GM19023 (cell line): Measurements from ENCODE around the gene TFPI.
"Not testable (repeated sequence)": the region's sequence is repeated elsewhere in the genome, so short reads cannot be mapped to it uniquely, and the experiment has no call there.

Source experiments
- ATAC-seq: cut with Tn5 transposase; IDR thresholded peaks from one replicate; pipeline ENCODE4 v1.9.1; 2021; ENCODE audit warnings: mild to moderate bottlenecking, moderate library complexity; ENCODE audit not compliant: unreplicated experiment

The TFPI gene

DNA sequence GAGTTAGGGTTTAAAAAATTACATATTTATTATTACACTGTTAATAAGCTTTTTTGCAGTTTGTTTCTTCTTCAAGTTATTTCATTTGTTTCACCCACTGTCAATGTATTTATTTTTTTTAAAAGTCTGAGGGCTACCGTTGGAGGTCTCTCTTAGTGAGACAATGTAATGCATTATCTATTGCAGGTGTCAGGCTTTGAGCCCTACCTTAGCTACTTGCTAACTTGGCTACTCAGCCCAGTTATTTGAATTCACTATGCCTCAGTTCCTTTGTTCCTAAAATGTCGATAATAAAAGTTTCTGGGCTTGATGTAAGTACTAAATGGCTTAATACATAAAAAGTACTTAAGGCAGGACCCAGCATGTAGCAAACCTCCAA, 458 bp upstream of the TFPI start:
- no peak for ATAC-seq

DNA sequence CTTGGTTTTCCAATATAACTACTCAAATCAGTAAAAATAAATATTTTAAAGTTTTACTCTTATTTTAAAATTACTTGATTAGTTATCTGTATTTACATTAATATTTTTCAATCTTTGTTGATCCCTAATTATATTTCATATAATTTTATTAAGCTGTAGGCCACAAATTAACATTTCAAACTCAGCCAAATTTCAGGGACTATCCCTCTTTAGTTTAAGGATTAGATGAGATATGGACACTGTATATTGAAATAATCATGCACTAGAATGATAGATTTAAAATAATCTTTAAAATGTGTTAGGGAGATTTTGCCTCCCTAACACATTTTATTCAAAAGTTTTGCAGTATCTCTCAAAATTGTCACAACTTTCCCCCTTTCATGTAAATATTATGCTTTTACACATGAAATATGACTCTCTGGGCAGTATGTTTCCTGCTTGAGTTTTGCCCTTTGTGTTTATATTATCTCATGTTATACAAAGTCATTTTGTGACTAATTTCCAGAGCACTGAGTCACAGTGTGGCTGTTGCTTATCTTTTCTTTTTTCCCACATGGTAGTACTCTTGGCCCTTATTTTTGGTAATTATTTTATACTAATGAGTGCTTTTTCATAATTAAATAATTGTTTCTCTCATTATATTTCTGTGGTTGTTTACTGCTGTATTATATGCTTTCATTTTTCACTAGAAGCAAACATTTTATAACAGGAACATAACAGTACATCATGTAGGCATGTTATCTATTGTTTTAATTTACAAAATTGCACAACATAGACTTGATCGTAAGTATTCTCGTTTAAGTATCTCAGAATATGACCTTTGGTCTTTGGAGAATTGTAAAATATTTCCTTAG, 1.2 kb downstream of the TFPI start:
- ATAC-seq: no peak

DNA sequence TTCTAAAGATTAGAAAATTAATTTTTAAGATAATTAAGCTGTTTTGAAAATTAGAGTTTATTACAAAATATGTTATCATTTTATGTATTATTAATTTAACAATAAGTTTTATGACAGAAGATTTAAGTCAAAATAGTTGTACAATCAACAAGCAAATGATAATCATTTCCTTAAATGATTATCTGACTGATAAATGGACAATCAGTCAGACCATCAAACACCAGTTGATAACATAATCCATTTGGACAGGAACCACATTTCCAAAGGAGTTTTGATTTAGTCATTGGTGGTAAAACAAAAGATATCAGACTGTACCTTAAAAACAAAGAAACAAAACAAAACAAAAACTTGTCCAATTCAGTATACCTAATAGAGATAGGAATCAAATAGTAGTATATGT, 1.9 kb downstream of the TFPI start:
- ATAC-seq: no peak

DNA sequence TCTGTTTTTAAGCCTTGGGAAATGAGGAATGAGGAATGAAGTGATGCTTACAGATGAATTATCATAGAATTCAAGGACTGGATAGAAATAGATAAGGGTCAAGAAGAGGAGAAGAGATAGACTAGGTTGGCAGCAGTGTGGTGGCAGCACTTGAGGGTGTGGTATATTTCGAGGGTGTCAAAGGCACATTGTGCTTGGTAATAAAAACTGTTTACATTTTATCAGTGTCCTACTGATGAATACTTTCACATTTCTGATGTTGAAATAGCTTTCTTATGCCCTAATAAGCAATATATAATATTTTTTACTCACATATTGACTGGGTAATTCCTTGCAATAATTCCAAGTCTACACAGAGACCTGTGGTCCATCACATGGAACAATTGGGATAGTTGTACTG, 3.4 kb downstream of the TFPI start:
- no peak for ATAC-seq

DNA sequence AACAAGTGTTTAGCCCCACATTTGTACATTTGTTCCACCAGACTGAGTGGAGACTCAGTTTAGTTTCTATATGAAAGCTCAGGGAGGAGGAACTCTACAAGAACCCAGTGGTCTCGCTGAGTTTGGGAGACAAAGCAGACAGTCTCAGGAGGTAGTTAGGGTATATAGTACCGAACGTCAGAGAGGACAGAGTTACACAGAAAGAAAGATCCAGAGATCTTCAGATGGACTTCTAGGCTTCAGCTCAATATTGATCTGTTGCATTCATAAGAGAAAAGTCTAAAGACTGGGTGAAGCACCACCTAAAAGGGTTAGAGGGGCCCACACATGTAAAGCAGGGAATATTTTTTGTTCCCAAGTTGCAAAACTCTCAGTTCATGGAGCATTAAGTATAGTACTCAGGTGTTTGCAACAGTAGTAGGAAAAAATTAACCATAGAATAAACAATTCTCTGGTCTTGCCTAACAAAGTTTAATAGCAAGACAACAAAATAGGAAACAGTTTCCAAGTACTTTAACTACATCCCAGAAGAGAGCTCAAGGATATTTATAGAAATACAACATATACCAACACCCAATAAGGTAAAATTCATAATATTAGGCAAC, 4.2 kb downstream of the TFPI start:
- no peak for ATAC-seq

DNA sequence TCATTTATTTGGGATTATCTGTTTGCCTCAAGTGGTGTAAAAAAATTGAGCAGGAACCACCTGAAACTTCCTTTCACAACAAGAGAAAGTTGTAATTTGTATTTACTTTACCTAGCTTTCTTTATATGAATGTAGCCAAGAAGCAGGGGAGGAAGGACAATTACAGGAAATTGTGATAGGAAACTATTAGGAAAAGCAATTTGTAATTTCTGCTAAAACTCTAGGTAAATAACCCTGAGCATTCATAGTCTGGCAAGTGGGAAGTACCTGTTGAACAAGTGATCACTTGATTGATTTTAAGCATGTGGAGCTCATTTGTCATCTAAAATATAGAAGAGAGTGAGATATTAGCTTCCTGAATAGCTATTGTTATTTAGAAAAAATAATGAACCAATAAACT, 5.0 kb downstream of the TFPI start:
- ATAC-seq: no peak

DNA sequence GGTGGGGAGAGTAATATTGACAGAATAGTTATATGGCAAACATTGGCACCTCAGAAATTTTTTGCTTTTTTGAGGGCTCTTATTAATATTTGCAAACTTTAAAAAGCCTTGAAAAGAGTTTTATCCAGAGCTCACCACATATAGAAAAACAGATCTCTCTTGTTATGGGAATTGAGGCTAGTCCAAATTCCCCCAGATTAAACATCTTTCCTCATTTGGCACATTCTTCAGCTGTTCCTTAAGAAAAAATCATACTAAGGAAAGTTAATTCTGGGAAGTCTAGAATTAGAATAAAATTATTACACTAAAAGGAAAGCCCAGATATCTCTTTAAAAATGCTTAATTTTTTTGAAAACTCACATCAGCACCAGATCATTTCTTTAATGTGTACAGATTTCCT, 5.6 kb downstream of the TFPI start:
- ATAC-seq: no peak

DNA sequence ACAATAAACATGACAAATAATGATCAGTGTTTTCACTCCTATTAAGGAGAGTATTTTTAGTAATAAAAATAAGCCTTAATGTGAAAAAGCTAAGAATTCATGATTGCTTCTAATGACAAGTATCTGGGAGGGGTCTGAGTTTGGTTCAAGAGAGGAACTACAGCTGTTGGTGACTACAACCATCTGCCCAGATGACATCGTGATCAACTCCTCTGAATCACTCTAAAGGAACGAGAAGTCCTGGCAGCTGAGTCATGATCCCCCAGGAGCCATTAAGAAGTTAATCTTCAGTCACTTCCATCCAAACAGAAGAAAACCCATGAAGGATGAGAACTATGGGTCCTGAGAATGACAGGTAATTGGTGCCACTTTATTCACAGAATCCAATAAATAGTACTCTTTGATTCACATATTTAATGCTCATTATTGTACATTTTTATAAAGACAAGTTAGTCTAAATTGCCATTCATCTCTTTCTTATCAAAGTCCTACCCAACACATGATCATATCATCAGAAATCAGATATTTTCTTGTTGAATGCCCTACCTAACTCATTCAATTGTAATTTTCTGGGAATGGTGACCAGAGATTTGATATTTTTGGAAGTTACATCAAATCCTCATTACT, 6.8 kb downstream of the TFPI start:
- no peak for ATAC-seq

DNA sequence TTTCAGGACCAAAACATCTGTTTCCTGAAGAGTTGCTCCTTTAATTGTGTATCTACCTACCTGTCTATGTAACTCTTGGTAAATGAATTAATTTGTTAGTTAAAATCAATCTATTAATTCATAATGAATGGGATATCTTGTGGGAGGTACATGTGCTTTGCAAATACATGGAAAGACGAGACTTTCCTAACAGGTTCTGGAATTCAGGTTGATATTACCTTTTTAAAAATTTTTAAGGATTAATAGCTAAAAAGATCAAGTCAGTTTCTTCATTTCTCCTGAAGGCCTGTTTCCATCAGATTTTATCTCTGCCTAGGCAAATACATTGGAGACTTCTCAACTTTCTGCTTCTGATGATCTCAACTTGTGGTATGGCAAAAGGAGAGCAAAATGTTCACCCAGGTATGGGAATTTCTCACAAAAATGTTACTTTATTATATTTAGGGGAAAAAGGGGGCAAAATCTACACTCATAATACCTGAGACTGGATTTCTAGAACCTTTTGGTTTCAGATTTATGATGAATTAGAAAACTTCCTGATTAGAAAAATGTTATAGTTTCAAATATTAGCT, 7.4 kb downstream of the TFPI start:
- no peak for ATAC-seq

DNA sequence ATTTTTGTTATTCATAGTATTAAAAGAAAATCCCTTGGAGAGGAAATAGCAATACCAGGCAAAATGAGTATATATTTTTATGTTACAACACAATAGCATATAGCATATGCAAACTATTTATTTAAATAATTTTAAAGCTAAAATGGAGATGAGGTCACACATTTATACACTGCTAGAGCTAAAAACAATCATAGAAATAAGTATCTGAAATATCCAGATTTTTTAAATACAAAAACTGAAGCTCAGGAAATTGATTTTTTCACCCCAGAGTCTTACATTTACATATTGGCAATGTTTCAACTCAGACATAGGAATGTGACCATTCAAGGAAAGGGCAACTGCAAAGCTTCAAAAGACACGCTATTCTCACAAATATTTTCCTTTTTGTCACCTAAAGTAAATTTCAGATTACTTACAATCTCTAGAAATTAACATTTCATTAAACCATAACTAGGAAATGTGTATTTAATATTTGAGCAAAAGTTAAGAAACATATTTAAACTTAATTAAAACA, 8.9 kb downstream of the TFPI start:
- ATAC-seq: no peak

DNA sequence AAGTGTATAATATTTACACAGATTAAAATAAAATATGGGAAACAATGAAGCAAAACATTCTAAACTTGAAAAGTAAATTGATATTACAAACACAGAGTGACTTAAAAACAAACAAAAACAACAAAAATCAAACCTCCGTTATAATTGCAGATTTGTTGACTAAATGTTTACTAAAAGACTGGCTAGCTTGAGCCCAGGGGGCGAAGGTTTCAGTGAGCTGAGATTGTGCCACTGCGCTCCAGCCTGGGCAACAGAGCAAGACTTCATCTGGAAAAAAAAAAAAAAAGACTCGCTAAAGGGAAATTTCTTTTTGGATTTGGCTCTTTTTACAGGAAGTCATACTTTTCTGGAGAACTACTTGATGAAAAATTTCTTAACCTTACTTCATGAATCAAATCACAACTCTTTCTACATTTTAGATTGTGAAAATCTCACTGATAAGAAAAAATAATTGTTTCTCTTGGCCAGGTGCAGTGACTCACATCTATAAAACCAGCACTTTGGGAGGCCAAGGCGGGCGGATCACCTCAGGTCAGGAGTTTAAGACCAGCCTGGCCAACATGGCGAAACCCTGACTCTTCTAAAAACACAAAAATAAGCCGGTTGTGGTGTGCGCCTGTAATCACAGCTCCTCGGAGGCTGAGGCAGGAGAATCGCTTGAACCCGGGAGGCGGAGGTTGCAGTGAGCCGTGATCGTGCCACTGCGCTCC, 9.7 kb downstream of the TFPI start:
- ATAC-seq: no peak

DNA sequence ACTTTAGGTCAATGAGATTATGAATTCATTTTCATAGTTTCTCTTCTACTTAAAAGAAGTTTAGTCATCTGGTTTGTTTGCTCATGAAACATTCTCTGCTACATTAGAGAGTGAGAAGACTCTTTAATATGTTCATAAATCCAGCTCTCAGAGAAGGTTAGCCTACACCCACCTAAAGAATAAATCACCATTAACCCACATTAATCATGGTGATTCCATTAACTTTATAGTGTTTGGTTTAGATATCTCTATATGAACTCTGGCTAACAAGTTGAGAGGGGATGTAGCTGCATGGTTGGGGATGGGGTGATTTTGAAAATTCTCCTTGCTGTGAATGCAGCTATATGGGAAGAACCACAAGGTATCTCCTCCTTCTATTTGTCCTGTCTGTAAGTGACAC, 10.7 kb downstream of the TFPI start:
- no peak for ATAC-seq

DNA sequence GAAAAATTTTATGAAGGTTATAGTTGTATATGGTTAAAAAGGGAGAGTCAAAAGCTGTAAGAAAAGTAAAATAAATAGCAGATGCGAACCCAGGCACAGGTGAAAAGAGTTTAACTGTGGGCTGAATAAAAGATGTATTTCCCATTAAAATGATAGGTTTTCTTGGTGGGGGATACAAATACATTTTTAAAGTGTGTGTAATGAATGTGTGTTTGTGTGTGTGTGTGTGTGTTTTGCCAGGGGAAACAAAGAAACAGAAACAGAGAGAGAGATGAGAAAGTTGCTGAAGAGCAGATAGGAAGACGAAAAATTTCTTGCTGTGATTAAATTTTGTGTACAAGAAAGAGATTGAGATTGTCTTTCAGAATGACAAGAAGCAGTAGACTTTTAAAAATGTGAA, 12.1 kb downstream of the TFPI start:
- ATAC-seq: no peak

DNA sequence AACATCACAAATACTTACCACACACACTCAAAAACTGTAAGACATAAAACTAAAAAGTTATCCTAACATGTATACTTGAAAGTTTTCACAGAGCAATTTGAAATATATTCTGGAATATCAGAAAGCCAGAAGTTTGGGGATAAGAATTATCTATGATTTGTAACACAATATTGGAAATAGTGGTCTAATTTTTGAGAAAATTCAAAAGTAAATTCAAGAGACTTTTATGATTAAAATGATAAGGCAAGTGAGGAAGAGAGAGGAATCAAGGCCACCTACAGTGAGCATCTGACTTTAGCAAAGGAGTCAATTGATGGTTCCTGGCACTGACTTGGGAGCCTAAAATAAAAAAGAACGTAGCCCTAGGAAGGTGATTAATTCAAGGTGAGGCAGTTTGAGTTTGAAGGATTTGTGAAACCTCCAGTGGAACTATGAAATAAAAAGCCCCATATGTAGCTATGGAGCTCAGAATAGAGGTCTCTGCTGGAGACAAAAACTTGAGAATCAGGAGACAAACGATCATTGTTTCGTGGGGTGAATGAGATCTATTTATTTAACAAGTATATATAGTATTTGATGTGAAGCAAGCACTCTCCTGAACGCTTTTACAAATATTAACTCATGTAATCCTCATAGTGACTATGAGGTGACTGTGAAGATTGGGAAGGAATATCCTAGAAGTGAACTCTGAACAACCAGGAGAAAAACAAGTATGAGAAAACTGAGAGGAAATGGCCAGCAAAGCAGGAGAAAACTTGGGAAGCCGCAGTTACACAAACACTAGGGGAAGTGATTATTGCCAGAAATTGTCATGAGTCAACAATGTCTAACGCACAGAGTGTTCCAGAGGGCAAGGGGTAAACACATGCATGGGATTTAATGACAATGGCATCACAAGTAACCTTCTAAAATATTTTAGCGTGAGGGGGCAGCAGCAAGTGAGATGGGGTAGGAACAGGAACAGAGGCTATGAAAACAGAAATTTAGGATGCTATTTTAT, 12.8 kb downstream of the TFPI start:
- no peak for ATAC-seq

DNA sequence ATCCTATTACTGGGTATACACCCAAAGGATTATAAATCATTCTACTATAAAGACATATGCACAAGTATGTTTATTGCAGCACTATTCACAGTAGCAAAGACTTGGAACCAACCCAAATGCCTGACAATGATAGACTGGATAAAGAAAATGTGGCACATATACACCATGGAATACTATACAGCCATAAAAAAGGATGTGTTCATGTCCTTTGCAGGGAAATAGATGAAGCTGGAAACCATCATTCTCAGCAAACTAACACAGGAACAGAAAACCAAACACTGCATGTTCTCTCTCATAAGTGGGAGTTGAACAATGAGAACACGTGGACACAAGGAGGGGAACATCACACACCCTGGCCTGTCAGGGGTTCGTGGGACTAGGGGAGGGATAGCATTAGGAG, 16.0 kb downstream of the TFPI start:
- not testable (repeated sequence) for ATAC-seq

DNA sequence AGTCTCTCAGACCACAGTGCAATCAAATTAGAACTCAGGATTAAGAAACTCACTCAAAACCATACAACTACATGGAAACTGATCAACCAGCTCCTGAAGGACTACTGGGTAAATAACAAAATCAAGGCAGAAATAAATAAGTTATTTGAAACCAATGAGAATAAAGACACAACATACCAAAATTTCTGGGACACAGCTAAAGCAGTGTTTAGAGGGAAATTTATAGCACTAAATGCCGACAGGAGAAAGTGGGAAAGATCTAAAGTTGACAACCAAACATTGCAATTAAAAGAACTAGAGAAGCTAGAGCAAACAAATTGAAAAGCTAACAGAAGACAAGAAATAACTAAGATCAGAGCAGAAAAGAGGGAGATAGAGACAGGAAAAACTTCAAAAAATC, 18.9 kb downstream of the TFPI start:
- ATAC-seq: not testable (repeated sequence)

DNA sequence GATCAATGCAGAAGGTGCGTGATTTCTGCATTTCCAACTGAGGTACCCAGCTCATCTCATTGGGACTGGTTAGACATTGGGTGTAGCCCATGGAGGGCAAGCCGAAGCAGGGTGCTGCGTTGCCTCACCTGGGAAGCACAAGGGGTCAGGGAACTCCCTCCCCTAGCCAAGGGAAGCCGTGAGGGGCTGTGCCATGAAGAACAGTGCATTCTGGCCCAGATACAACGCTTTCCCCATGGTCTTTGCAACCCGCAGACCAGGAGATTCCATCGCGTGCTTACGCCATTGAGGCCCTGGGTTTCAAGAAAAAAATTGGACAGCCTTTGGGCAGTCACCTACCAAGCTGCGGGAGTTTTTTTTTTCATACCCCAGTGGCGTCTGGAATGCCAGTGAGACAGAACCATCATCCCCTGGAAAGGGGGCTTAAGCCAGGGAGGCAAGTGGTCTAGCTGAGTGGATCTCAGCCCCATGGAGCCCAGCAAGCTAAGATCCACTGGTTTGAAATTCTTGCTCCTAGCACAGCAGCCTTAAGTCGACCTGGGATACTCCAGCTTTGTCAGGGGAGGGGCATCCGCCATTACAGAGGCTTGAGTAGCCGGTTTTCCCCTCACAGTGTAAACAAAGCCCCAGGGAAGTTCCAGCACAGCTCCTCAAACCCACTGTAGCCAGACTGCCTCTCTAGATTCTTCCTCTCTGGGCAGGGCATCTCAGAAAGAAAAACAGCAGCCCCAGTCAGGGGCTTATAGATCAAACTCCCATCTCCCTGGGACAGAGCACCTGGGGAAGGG, 21.7 kb downstream of the TFPI start:
- ATAC-seq: no peak

DNA sequence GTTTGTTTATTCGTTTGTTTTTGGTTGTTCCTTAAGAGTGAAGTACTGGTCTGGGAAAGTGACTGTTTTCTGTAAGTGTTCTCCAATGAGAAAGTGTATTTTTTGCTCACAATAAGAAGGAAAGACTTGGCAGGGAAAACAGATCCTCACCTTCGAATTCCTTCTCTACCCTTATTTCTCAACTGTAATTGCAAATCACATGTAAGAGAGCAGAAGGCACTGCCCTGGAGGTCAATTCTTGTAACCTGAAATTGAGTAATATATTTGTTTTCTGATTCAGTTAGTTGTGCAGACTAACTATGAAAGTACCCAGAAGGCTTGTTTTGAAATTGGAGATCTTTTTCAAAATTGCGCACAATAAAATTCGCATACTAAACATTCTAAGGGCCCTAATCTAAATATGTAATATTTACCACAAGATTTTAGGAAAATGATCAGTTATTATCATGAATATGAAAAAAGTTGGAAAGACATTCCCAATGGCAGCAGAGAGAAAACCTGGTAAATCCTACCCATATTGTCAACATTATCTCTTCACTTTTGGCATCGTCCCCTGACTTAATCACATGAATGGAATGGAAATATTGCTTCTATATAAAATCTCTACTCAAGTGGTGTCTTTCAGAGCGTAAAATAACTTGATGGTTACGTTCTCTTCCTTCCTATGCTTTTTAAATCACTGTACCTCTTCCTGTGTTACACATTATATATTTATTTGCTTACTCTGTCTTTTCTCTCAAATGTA, 24.1 kb downstream of the TFPI start:
- no peak for ATAC-seq
